Subcutaneous abdominal adipose tissue (tissue), 5 donors: Measurements from ENCODE around the gene HSF4.

Source experiments
- H3K27ac ChIP-seq: one replicate; pipeline ENCODE4 v1.7.0; 2013; ENCODE audit warnings: low read depth, mild to moderate bottlenecking, inconsistent platforms, low read length, moderate library complexity
- H3K27me3 ChIP-seq, 5 donors: one replicate each; pipeline ENCODE4 v1.7.0; 2013; ENCODE audit warnings: low read length in 5 of 5, inconsistent platforms in 1 of 5; ENCODE audit not compliant: control insufficient read depth in 5 of 5, insufficient read depth in 4 of 5
- H3K36me3 ChIP-seq, 5 donors: one replicate each; pipeline ENCODE4 v1.7.0; 2013; ENCODE audit warnings: low read length in 5 of 5; ENCODE audit not compliant: control insufficient read depth in 5 of 5, insufficient read depth in 5 of 5
- H3K4me1 ChIP-seq, 5 donors: one replicate each; pipeline ENCODE4 v1.7.0; 2013; ENCODE audit warnings: low read length in 5 of 5, mild to moderate bottlenecking in 3 of 5, moderate library complexity in 1 of 5; ENCODE audit not compliant: control insufficient read depth in 5 of 5, insufficient read depth in 5 of 5
- H3K4me3 ChIP-seq, 5 donors: one replicate each; pipeline ENCODE4 v1.7.0; 2013; ENCODE audit warnings: low read length in 5 of 5, low read depth in 1 of 5
- H3K9ac ChIP-seq, 5 donors: one replicate each; pipeline ENCODE4 v1.7.0; 2013; ENCODE audit warnings: low read length in 5 of 5, mild to moderate bottlenecking in 4 of 5, moderate library complexity in 3 of 5
- H3K9me3 ChIP-seq, 5 donors: one replicate each; pipeline ENCODE4 v1.7.0; 2013; ENCODE audit warnings: low read length in 5 of 5; ENCODE audit not compliant: control insufficient read depth in 5 of 5
- donor health status: healthy.
- donor health status: healthy.
- donor health status: healthy.
- donor health status: healthy.
- donor health status: healthy.

Gene HSF4

DNA sequence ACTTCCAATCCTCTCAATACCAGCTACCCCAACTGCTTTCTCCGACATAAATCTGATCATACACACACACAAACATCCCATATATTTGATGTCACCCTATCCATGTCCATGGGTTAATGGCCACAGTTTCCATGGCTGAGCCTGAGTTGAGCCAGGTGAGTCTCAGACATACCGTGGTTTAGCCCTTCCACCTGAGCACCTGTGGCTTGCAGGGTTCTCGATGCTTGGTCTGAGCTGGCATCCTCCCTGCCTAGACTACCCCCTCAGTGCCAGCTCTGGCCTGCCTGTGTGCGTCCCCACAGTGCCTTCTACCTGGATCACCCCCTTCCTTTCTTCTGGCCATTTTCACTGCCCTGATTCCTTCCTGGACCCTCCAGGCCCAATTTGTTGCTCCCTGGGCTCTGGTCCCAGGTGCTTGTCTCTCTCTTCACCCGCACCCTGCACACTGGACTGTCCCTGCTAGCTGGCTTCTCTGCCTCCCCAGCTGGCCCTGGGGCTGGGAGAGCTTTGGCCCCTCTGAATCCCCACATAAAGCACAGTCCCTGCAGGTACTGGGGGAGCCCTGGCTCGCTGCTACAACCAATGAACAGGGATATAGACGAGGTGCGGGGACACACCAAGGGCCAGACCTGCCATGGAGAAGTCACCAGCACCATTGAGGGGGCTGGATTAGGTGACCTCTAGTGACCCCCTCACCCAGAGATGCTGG, 41.7 kb downstream of the HSF4 start:
- H3K9ac ChIP-seq, result no peak overlapping the region
- H3K4me1 ChIP-seq, result no peaks in the 10 kb centered on the region
- H3K4me3 ChIP-seq, result no peak overlapping the region
- no peak overlapping the region for H3K27ac ChIP-seq
- H3K36me3 ChIP-seq, result peaks cover 0 to 77% (median 43%) of the 10 kb centered on the region in 5 donors
- H3K9me3 ChIP-seq, result no peaks in the 10 kb centered on the region
- no peaks in the 10 kb centered on the region for H3K27me3 ChIP-seq

DNA sequence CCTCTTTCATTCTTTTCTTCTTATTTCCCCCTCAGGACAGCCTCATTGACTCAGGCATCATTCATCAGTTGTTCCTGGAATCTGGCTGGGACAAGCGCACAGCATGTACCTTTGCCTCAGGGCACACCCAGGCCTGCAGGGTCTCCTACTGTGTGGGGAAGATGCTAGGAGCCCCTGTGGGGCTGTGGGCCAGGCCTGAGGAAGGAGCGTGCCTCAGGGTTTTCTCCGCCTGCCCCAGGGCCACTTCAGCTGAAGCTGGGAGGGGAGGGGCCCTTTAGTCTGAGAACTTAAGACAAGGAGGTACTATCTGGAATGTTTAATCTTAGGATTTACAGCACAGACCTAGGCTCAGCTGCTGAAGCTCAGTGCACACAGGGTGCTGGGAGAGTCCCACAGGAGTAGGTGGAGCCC, 42.3 kb downstream of the HSF4 start:
- no peaks in the 10 kb centered on the region for H3K9me3 ChIP-seq
- H3K27me3 ChIP-seq, result no peaks in the 10 kb centered on the region
- H3K4me3 ChIP-seq, result no peak overlapping the region
- peaks cover 0 to 77% (median 39%) of the 10 kb centered on the region in 5 donors for H3K36me3 ChIP-seq
- H3K4me1 ChIP-seq, result no peaks in the 10 kb centered on the region
- no peak overlapping the region for H3K9ac ChIP-seq
- H3K27ac ChIP-seq, result no peak overlapping the region

DNA sequence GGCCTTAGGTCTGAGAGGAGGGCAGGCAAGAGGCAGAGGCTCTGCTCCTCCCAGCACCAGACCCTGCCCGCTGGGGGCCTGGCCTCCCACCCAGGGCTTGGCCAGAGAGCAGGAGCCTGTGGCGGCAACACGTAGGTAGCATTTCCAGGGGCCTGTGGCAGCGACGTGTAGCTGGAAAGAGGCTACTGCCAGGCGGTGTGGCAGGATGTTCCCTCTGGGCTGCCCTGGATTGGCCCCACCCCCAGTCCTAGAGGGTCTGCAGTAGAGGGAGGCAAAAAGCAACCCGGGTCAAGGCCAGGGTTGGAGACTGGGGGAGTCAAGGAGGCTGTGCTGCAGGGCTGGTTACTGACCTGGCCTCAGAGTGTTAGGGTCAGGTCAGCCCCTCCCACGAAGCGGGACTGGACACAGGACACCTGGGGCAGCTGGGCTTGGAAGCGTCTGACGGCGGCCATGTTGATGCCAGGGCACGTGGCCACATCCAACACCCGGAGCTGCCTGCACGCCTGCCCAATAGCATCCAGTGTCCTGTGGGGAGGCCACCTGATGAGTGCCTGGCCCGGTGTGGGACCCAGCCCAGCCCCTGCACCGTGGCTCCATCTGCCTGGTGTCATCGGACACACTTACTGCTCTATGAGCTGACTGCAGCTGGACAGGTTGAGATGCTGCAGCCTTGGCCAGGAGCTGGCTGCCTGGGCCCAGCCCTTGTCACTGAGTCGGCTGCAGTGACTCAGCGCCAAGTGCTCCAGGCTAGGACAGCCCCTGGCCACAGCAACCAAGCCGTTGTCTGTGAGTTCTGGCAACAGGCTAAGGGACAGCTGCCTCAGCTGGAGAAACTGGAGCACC, 42.9 kb downstream of the HSF4 start:
- no peaks in the 10 kb centered on the region for H3K4me1 ChIP-seq
- no peak overlapping the region for H3K9ac ChIP-seq
- no peaks in the 10 kb centered on the region for H3K27me3 ChIP-seq
- H3K36me3 ChIP-seq, result peaks cover 0 to 71% (median 33%) of the 10 kb centered on the region in 5 donors
- H3K9me3 ChIP-seq, result no peaks in the 10 kb centered on the region
- H3K4me3 ChIP-seq, result no peak overlapping the region
- no peak overlapping the region for H3K27ac ChIP-seq

DNA sequence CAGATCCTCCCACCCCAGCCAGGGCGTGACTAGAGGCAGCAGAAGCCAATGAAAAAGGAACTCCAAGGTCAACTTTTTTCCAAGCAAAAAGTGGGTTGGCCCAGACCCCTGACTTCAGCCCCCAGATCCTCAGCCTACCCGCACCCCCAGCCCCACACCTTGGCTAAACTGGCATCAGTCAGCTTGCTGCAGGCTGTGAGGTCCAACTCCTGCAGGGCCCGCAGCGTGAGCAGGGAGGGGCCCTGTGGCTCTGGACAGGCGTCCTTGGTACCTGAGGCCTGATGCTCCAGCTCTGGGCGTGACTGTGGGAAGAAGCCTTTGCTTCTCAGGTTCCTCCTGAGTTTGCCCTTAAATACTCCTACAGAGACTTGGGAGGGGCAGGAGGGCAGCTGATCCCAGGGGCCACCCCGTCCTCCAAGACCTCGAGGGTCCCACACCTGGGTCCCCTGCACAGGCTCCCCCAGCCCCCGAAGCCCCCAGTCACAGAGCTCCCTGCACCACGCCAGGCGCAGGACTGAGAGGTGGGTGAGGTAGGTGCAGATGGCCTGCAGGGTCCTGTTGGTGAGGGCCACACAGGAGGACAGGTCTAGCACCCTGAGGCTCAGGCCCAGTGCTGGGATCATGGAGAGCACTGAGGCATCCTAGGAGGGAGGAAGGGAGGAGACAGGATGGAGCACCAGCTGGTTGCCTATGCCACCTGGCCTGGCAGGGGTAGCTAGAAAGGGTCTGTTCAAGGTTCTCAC, 43.8 kb downstream of the HSF4 start:
- Histone ChIP-seq H3K27ac (no peak overlapping the region), H3K9me3 (no peaks in the 10 kb centered on the region), H3K4me3 (no peak overlapping the region), H3K9ac (no peak overlapping the region), H3K36me3 (peaks cover 0 to 63% (median 26%) of the 10 kb centered on the region in 5 donors), H3K4me1 (peaks cover 0 to 7% (median 3%) of the 10 kb centered on the region in 5 donors), H3K27me3 (no peaks in the 10 kb centered on the region)

DNA sequence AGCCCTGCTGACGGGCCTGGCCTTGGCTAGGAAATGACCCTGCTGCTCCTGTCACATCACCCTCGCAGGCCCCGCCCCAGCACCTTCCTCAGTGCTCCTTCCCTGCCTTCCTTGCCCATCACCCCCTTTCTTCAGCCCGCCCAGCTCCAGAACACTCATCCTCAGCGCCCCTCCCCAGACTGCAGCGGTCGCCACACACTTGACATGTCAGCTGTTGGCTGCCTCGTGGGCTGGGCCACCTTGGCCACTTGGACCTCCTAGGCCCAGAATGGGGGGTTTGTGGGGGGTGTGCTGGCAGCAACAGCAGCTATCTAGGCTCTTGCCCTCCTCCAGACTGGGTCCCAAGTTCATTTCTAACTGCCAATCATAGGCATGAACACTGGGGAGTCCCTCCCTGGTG, 45.0 kb downstream of the HSF4 start:
- Histone ChIP-seq H3K4me3 (no peak overlapping the region), H3K27me3 (no peaks in the 10 kb centered on the region), H3K9ac (no peak overlapping the region), H3K27ac (no peak overlapping the region), H3K9me3 (no peaks in the 10 kb centered on the region), H3K36me3 (peaks cover 0 to 51% (median 16%) of the 10 kb centered on the region in 5 donors), H3K4me1 (peaks cover 0 to 11% (median 3%) of the 10 kb centered on the region in 5 donors)

DNA sequence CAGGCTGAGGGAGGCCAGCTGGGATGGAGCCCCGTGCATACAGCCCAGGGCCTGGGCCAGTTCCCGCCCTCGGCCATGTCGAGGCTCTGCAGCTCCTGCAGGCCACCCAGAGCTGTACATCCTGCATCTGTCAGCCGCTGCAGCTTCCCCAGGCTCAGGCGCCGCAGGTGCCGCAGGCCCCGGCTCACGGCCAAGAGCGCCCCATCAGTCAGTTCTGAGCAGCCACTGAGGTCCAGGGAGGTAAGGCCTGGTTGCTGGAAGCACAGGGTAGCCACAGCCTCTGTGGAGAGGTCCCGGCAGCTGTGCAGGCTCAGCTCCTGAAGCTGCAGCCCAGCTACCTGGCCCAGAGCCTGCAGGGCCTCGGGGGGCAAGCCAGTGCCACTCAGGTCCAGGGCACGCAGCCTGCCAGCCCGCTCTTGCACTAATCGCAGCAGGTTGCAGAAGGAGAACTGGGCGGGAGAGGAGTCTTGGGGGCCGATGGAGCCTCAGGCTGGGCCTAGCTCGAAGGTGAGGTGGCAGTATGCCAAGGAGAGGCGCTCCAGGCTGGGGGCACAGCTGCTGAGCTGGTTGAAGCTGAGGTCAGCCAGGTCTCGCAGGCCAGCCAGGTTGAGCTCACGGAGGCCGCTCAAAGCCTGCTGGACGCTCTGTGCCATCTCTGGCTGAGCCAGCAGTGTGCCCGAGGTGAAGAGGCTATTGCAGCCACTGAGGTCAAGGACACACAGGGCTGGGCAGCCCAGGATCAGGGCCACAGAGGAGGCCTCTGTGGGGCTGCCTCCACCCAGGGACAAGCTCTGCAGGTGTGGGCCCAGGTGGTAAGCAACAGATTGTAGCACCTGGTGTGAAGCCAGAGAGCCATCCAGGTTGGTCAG, 45.8 kb downstream of the HSF4 start:
- H3K27me3 ChIP-seq, result no peaks in the 10 kb centered on the region
- no peak overlapping the region for H3K27ac ChIP-seq
- no peak overlapping the region for H3K4me3 ChIP-seq
- no peak overlapping the region for H3K9ac ChIP-seq
- peaks cover 0 to 51% (median 16%) of the 10 kb centered on the region in 5 donors for H3K36me3 ChIP-seq
- H3K9me3 ChIP-seq, result no peaks in the 10 kb centered on the region
- H3K4me1 ChIP-seq, result peaks cover 0 to 11% (median 3%) of the 10 kb centered on the region in 5 donors

DNA sequence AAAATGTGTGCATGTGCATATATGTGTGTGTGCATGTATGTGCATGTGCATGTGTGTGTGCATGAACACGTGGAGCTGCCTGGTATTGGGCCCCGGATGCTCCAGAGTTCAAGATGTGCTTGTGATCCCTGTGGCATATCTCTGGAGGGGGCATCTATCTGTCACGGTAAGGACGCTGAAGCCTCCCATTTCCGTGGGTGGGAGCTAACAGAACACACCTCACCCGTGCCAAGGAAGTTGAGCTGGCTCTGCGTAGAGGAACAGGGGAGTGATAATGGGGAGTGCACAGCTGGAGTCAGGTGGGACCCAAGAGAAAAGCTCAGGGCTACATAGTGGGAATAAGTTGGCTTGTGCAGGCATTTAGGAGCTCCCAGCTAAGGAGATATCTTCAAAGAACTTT, 47.1 kb downstream of the HSF4 start:
- Histone ChIP-seq H3K4me3 (no peak overlapping the region), H3K4me1 (peaks cover under 1 to 24% (median 13%) of the 10 kb centered on the region in 5 donors)

DNA sequence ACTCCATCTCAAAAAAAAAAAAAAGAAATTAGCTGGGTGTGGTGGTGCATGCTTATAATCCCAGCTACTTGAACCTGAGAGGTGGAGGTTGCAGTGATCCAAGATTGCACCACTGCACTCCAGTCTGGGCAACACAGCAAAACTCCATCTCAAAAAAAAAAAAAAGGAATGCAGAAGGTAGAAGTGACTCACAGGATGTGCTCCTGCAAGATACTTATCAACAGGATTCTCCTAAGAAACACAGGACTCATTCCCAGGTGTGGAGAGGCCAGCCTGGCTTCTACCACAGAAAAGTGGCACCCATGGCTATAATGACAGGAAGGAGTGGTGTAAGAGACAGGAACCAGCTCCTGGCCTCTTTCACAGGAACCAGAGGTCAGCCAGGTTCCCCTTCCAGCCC, 48.2 kb downstream of the HSF4 start:
- Histone ChIP-seq H3K9ac (no peak overlapping the region), H3K27me3 (no peaks in the 10 kb centered on the region), H3K9me3 (no peaks in the 10 kb centered on the region), H3K4me1 (peaks cover 8 to 35% (median 24%) of the 10 kb centered on the region in 5 donors), H3K36me3 (peaks cover 0 to 31% (median 8%) of the 10 kb centered on the region in 5 donors), H3K27ac (no peak overlapping the region), H3K4me3 (no peak overlapping the region)

More for the DNA sequence above, 47.1 kb downstream of the HSF4 start:
- H3K9me3 ChIP-seq, result no peaks in the 10 kb centered on the region
- no peak overlapping the region for H3K27ac ChIP-seq
- H3K27me3 ChIP-seq, result no peaks in the 10 kb centered on the region
- peaks cover 0 to 40% (median 13%) of the 10 kb centered on the region in 5 donors for H3K36me3 ChIP-seq
- H3K9ac ChIP-seq, result no peak overlapping the region
